Suprapubic skin (tissue), 4 donors: ENCODE data around the gene ARHGAP40. TPM values are rescaled to one million over a fixed set of nuclear protein-coding genes. Genes with fewer than 3 reads are reported as not detected.

ENCODE experiments used
- DNase-seq, 2 donors: peaks; one replicate each; pipeline ENCODE4 v3.0.0-alpha.2; 2019; ENCODE audit warnings: low spot score in 2 of 2
- H3K27ac ChIP-seq: fragments of 200-600 bp; sonication (generic); one replicate; pipeline ENCODE4 v1.5.1; 2019
- H3K27me3 ChIP-seq: fragments of 200-600 bp; sonication (generic); one replicate; pipeline ENCODE4 v1.5.1; 2019
- H3K36me3 ChIP-seq: fragments of 200-600 bp; sonication (generic); one replicate; pipeline ENCODE4 v1.5.1; 2019
- H3K4me1 ChIP-seq: fragments of 200-600 bp; sonication (generic); one replicate; pipeline ENCODE4 v1.5.1; 2019
- H3K4me3 ChIP-seq: fragments of 200-600 bp; sonication (generic); one replicate; pipeline ENCODE4 v1.5.1; 2019; ENCODE audit warnings: mild to moderate bottlenecking
- H3K9me3 ChIP-seq: fragments of 200-600 bp; sonication (generic); one replicate; pipeline ENCODE4 v1.5.1; 2019
- EP300 ChIP-seq: sonication (generic); formaldehyde crosslinking; IDR thresholded peaks from one replicate; pipeline ENCODE4 v1.6.1; 2017; ENCODE audit warnings: antibody characterized with exemption
- POLR2A ChIP-seq, 2 donors: fragments of 450-650 bp; IDR thresholded peaks; one replicate each; pipeline ENCODE4 v1.6.1; 2017; ENCODE audit warnings: antibody characterized with exemption in 2 of 2, mild to moderate bottlenecking in 2 of 2, moderate library complexity in 2 of 2
- POLR2AphosphoS5 ChIP-seq, 3 donors: sonication (generic); formaldehyde crosslinking; IDR thresholded peaks; one replicate each; pipeline ENCODE4 v1.6.1; 2017; ENCODE audit warnings: antibody characterized with exemption in 3 of 3
- WGBS: methylation state at CpG from one replicate; pipeline ENCODE4 v1.1.5; 2018; 5-methylcytosine and 5-hydroxymethylcytosine counted together
- total RNA-seq, 4 donors: library from RNA; depleted of rRNA; stranded (reverse); fragments of >200 nt; gene quantifications; one replicate each; pipeline ENCODE4 v1.1.0, GENCODE V29; 2016
- TF ChIP-seq, protein P1 (sequence below), 2 donors: fragments of 200-600 bp in 1 of 2; fragments of 450-650 bp in 1 of 2; sonication (generic) in 1 of 2; IDR thresholded peaks; one replicate each; pipeline ENCODE4 v1.5.1; 2016 to 2019; ENCODE audit warnings: antibody characterized with exemption in 2 of 2, mild to moderate bottlenecking in 1 of 2, moderate library complexity in 1 of 2

Gene ARHGAP40
- total RNA-seq, 4 donors from 2014 or later = 30.2 to 139 (median 74.5) TPM

- H3K36me3 ChIP-seq = peaks cover 72% of the 10 kb centered on the region
- peaks cover 3% of the 10 kb centered on the region for H3K4me1 ChIP-seq
- WGBS = 72% methylated on average over 5 of the region's 5 CpGs
- TF ChIP-seq, protein P1, sequence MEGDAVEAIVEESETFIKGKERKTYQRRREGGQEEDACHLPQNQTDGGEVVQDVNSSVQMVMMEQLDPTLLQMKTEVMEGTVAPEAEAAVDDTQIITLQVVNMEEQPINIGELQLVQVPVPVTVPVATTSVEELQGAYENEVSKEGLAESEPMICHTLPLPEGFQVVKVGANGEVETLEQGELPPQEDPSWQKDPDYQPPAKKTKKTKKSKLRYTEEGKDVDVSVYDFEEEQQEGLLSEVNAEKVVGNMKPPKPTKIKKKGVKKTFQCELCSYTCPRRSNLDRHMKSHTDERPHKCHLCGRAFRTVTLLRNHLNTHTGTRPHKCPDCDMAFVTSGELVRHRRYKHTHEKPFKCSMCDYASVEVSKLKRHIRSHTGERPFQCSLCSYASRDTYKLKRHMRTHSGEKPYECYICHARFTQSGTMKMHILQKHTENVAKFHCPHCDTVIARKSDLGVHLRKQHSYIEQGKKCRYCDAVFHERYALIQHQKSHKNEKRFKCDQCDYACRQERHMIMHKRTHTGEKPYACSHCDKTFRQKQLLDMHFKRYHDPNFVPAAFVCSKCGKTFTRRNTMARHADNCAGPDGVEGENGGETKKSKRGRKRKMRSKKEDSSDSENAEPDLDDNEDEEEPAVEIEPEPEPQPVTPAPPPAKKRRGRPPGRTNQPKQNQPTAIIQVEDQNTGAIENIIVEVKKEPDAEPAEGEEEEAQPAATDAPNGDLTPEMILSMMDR (IDR thresholded peaks at IDR 0.05) = no peak
- TF ChIP-seq POLR2AphosphoS5 (IDR thresholded peaks at IDR 0.05) = no peak
- TF ChIP-seq POLR2A (IDR thresholded peaks at IDR 0.05) = no peak
- TF ChIP-seq EP300 = no peak
- no peaks in the 10 kb centered on the region for H3K9me3 ChIP-seq
- no peak for DNase-seq
- no peak overlapping the region for H3K4me3 ChIP-seq
- H3K27me3 ChIP-seq = no peaks in the 10 kb centered on the region
- H3K27ac ChIP-seq = no peak overlapping the region
Measured at GRCh38 chr20:38569747-38570525, 31.7 kb upstream of the ARHGAP40 start.

DNA sequence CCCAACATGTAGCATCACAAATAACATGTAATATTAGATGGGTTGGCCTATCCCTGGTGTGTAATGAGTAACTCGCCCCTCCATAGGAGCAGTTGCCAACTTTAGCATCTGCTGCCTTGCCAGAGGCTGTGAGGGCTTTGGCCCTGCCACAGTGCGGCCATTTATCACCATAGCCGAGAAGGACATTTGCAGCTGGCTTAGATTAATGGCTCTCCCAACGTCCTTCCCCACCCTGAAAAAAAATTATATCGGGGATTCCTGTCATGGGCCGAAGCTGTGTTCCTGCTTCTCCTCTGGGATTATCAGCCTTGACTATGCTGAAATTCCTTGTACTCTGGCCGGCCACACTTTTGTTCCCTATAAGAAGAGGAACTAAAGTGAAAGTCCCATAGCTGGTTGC lies 28.2 kb upstream of the ARHGAP40 start:
- Histone ChIP-seq H3K27ac (no peak overlapping the region), H3K4me3 (no peak overlapping the region), H3K9me3 (no peaks in the 10 kb centered on the region), H3K36me3 (peaks cover 52% of the 10 kb centered on the region), H3K4me1 (peaks cover 3% of the 10 kb centered on the region), H3K27me3 (no peaks in the 10 kb centered on the region)
- 65% methylated on average over 7 of the region's 7 CpGs for WGBS
- DNase-seq = no peak
- no peak for TF ChIP-seq EP300
- TF ChIP-seq, protein P1 (IDR thresholded peaks at IDR 0.05) = no peak
- TF ChIP-seq POLR2A (IDR thresholded peaks at IDR 0.05) = no peak
- TF ChIP-seq POLR2AphosphoS5 (IDR thresholded peaks at IDR 0.05) = no peak

GRCh38 chr20:38579219-38579910 lies 22.2 kb upstream of the ARHGAP40 start:
- Histone ChIP-seq H3K9me3 (no peaks in the 10 kb centered on the region), H3K27me3 (no peaks in the 10 kb centered on the region), H3K4me1 (peaks cover 7% of the 10 kb centered on the region), H3K36me3 (peaks cover 19% of the 10 kb centered on the region), H3K27ac (no peak overlapping the region), H3K4me3 (no peak overlapping the region)
- no peak for TF ChIP-seq POLR2A (IDR thresholded peaks at IDR 0.05)
- TF ChIP-seq, protein P1 (IDR thresholded peaks at IDR 0.05) = no peak
- TF ChIP-seq POLR2AphosphoS5 (IDR thresholded peaks at IDR 0.05) = no peak
- TF ChIP-seq EP300 = no peak
- WGBS = 59% methylated on average over 6 of the region's 7 CpGs
- DNase-seq = no peak

DNA sequence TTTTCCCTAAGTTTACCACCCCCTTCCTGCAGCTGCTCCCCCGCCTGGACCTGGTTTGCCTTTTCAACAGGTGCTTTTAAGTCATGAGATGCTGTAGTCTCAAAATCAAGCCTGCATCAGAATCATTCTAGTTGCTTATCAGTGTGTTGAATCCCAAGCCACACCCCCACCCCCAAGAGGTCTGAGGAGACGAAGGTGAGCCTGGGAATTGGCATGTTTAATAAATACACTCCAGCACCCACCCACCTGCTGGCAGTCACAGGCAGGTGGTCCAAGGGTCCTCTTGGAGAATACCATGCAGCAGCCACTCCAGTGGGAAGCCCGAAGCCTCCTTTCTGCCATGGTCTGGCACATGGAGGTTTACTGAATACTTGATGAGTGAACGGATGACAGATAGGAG lies 21.7 kb upstream of the ARHGAP40 start:
- Histone ChIP-seq H3K36me3 (peaks cover 13% of the 10 kb centered on the region), H3K4me1 (peaks cover 7% of the 10 kb centered on the region), H3K9me3 (no peaks in the 10 kb centered on the region), H3K27ac (no peak overlapping the region), H3K4me3 (no peak overlapping the region), H3K27me3 (no peaks in the 10 kb centered on the region)
- TF ChIP-seq POLR2A (IDR thresholded peaks at IDR 0.05) = no peak
- TF ChIP-seq POLR2AphosphoS5 (IDR thresholded peaks at IDR 0.05) = no peak
- no peak for TF ChIP-seq EP300
- TF ChIP-seq, protein P1 (IDR thresholded peaks at IDR 0.05) = no peak
- WGBS = 73% methylated on average over 4 of the region's 4 CpGs
- no peak for DNase-seq

GRCh38 chr20:38581013-38581412 lies 20.6 kb upstream of the ARHGAP40 start, which contains the start of gene ADIG:
TSS of gene ADIG (plus strand) at chr20:38581197. CDS start at chr20:38581251, 54 bp downstream.
- H3K4me1 ChIP-seq = peaks cover 7% of the 10 kb centered on the region
- peaks cover 3% of the 10 kb centered on the region for H3K36me3 ChIP-seq
- no peak within 1 kb of the TSS for H3K4me3 ChIP-seq
- H3K9me3 ChIP-seq = no peaks in the 10 kb centered on the region
- no peaks in the 10 kb centered on the region for H3K27me3 ChIP-seq
- 57% methylated on average over 5 of the region's 5 CpGs for WGBS
- TF ChIP-seq EP300 = no peak
- no peak for TF ChIP-seq POLR2A (IDR thresholded peaks at IDR 0.05)
- TF ChIP-seq, protein P1 (IDR thresholded peaks at IDR 0.05) = no peak
- no peak for TF ChIP-seq POLR2AphosphoS5 (IDR thresholded peaks at IDR 0.05)
- DNase-seq = no peak
- no peak within 1 kb of the TSS for H3K27ac ChIP-seq
